GM06990 (cell line): Measurements from ENCODE around the gene TMEM94.
A peak's percentile ranks its signal among the peaks of the same experiment; 100 is the strongest.

Experiments
- DNase-seq: peaks from one replicate; pipeline ENCODE4 v3.0.0-alpha.2; 2011; ENCODE audit not compliant: insufficient read length; ENCODE audit errors: extremely low read depth
- H3K27me3 ChIP-seq: replicated peaks from 2 replicates; pipeline ENCODE4 v1.6.0; 2011; ENCODE audit warnings: low read length; ENCODE audit not compliant: control insufficient read depth, insufficient read depth
- H3K36me3 ChIP-seq: 2 replicates; pipeline ENCODE4 v1.5.1; 2011; ENCODE audit warnings: low read length; ENCODE audit not compliant: control insufficient read depth, insufficient read depth
- H3K4me3 ChIP-seq: replicated peaks from 2 replicates; pipeline ENCODE4 v1.5.1; 2011; ENCODE audit warnings: low read depth, mild to moderate bottlenecking, control low read depth, low read length
- TF ChIP-seq, protein P1 (sequence below): IDR thresholded peaks from 2 replicates; pipeline ENCODE4 v1.5.1; 2011; ENCODE audit warnings: low read length, control low read depth, mild to moderate bottlenecking, inconsistent platforms; ENCODE audit not compliant: insufficient read depth, poor library complexity, severe bottlenecking

TMEM94 gene

GRCh38 chr17:75486151-75486550 is 29.7 kb downstream of the TMEM94 start:
- peaks cover 5% of the 10 kb centered on the region for H3K36me3 ChIP-seq
- DNase-seq, result no peak
- TF ChIP-seq, protein P1, sequence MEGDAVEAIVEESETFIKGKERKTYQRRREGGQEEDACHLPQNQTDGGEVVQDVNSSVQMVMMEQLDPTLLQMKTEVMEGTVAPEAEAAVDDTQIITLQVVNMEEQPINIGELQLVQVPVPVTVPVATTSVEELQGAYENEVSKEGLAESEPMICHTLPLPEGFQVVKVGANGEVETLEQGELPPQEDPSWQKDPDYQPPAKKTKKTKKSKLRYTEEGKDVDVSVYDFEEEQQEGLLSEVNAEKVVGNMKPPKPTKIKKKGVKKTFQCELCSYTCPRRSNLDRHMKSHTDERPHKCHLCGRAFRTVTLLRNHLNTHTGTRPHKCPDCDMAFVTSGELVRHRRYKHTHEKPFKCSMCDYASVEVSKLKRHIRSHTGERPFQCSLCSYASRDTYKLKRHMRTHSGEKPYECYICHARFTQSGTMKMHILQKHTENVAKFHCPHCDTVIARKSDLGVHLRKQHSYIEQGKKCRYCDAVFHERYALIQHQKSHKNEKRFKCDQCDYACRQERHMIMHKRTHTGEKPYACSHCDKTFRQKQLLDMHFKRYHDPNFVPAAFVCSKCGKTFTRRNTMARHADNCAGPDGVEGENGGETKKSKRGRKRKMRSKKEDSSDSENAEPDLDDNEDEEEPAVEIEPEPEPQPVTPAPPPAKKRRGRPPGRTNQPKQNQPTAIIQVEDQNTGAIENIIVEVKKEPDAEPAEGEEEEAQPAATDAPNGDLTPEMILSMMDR, result no peak
- no peak overlapping the region for H3K4me3 ChIP-seq
- no peaks in the 10 kb centered on the region for H3K27me3 ChIP-seq

GRCh38 chr17:75486951-75487350 is 30.5 kb downstream of the TMEM94 start:
- no peaks in the 10 kb centered on the region for H3K27me3 ChIP-seq
- H3K36me3 ChIP-seq, result peaks cover 10% of the 10 kb centered on the region
- DNase-seq, result no peak
- no peak overlapping the region for H3K4me3 ChIP-seq
- TF ChIP-seq, protein P1, result no peak

DNA sequence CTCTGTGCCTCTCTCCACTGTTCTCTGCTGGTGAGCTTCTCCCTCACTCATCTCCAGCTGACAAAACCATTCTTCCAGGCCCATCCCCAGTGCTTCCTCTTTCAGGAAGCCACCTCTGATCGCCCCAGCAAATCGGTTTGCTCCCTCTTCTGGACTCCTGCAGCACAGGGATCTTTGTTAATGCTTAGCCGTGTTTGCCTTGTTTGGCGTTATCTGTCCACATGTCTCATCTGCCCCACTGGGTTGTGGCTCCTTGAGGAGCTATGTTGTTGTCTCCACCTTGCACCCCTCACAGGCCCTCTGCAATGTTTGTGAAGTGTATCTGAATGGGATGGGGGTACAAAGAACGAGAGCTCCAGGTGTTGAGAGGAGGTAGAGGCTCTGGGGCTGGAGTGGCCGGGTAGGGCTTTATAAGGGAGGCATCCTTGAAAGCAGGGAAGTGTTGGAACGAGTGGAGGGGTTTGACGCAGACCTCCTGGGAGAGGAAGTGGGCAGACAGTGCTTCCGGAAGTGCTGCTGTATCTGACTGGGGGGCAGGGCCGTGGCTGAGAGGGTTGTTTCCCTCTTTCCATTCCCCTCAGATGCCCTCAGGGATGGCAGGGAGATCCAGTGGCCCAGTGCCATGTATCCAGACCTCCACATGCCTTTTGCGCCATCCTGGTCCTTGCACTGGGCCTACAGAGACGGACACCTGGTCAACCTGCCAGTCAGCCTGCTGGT is 31.1 kb downstream of the TMEM94 start:
- Histone ChIP-seq H3K36me3 (peaks cover 12% of the 10 kb centered on the region), H3K27me3 (no peaks in the 10 kb centered on the region), H3K4me3 (no peak overlapping the region)
- TF ChIP-seq, protein P1, result peak; percentile 13
- DNase-seq, result peak; percentile 52

DNA sequence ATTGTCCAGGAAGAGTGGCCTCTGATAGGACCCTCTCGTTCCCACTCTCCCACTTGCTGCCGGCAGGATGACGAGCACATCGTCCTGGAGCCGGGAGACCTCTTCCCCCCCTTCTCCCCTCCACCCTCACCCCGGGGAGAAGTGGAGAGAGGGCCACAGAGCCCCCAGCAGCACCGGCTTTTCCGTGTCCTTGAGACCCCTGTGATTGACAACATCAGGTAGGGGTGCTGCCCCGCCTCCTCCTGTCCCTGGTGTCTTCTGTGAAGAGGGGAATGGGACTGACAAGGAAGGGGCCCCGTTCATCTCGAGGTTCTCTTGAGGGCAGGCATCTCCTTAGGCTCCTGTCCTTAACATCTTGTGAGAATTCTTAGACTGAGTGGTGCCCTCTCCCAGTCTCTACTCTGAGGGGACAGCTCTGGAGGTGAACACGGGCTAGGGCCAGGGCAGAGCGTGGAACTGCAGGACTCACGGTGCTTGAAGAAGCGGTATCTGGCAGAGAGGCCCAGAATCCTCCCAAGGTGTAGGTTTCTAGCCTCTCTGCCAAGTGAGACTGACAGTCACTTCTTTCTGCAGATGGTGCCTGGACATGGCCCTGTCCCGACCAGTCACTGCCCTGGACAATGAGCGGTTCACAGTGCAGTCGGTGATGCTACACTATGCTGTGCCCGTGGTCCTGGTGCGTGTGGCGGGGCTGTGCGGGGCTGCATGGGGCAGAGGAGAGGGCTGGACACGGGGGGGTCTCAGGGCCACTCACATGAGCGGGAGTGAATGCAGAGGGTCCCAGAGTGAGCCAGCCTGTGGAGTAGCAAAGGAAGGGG is 32.5 kb downstream of the TMEM94 start:
- H3K27me3 ChIP-seq, result no peaks in the 10 kb centered on the region
- no peak for DNase-seq
- H3K4me3 ChIP-seq, result no peak overlapping the region
- TF ChIP-seq, protein P1, result no peak
- peaks cover 17% of the 10 kb centered on the region for H3K36me3 ChIP-seq

DNA sequence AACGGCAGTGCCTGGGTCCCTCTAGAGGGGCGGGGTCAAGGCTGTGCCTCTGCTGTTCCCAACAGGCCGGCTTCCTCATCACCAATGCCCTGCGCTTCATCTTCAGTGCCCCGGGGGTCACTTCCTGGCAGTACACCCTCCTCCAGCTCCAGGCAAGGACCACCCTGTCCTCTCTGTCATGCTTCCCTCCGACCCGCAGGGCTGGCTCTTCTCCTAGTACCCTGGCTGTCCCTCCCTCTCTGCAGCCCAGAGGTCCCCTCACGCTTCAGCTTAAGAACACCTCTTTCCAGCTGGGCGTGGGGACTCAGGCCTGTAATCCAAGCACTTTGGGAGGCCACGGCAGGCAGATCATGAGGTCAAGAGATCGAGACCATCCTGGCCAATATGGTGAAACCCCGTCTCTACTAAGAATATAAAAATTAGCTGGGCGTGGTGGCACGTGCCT is 33.1 kb downstream of the TMEM94 start:
- DNase-seq, result no peak
- H3K4me3 ChIP-seq, result no peak overlapping the region
- TF ChIP-seq, protein P1, result no peak
- peaks cover 19% of the 10 kb centered on the region for H3K36me3 ChIP-seq
- H3K27me3 ChIP-seq, result no peaks in the 10 kb centered on the region
